ENCODE data around the gene IFIH1.

Gene IFIH1

GRCh38 chr2:162226836-162227235, 91.6 kb downstream of the IFIH1 start:
- DNase-seq = no peak
- intact Hi-C loops (cut with DNase I) = no loop called here

GRCh38 chr2:162221064-162221463, 97.4 kb downstream of the IFIH1 start:
- intact Hi-C loops (cut with DNase I) = loop anchor here (1.0 kb wide), 1 partner anchor 77 kb away; no protein-coding TSS in a partner anchor
- peak in 9 of 10 donors; percentile 31 to 93 (median 73) for DNase-seq

DNA sequence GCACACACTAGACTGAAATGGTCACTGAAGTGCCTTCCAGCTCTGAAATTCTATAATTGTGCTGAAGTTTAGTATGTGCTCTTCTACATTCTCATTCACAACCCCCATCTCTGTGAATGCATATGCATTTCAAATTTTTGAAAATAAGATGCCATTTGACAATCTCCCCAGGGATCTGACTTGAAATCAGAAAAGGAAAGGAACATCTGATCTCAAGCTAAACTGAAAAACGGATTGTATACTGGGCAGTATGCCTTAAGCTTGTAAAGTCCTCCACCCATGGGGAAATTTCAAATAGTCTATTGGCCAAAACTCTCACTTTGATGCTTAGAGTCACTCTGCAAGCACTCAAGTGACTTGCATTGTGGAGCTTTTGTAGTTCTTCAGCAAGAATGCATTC, 98.1 kb downstream of the IFIH1 start:
- DNase-seq = no peak
- intact Hi-C loops (cut with DNase I) = no loop called here

GRCh38 chr2:162219426-162219825, 99.1 kb downstream of the IFIH1 start:
- intact Hi-C loops (cut with DNase I) = no loop called here

DNA sequence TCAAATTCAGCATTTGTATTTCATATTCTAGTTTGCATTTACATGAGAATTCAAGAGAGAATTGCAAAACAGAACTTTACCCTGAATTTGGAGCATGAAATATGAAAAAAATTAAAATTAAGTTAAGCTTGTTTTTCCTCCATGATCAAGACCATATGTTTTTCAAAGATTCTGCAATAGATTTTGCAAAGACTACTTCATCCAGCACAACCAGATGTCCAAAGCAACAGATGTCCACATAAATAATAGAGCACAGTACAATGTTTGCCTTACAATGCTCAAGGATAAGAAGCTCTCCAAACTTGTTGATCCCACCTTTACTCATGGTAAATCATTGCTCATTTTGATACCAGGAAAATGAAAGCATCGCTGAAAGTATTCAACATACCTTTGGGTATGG, 100.9 kb downstream of the IFIH1 start:
- DNase-seq = no peak
- intact Hi-C loops (cut with DNase I) = no loop called here

More at GRCh38 chr2:162219426-162219825, 99.1 kb downstream of the IFIH1 start:
- DNase-seq = no peak
